Measurements from ENCODE around the gene WNT3. TPM values are rescaled to one million over a fixed set of nuclear protein-coding genes. Genes with fewer than 3 reads are reported as not detected.
A peak's percentile ranks its signal among the peaks of the same experiment; 100 is the strongest.

The WNT3 gene
- total RNA-seq, 1 donor from 2014 or later = 1.1 TPM

- H3K27me3 ChIP-seq = peaks cover 71% of the 10 kb centered on the region
- peaks cover 19% of the 10 kb centered on the region for H3K36me3 Mint-ChIP-seq
- DNase-seq (ENCODE audit: low spot score) = peak; percentile 92
- peak overlapping the region; percentile 98 for H3K4me2 ChIP-seq
- peaks cover 13% of the 10 kb centered on the region for H3K4me1 ChIP-seq
- H3K79me2 ChIP-seq (ENCODE audit: low read depth) = no peaks in the 10 kb centered on the region
- H3K4me1 Mint-ChIP-seq = peaks cover 56% of the 10 kb centered on the region
- no peak overlapping the region for H3K27ac ChIP-seq
- H3F3A ChIP-seq (ENCODE audit: low read depth) = peaks cover 30% of the 10 kb centered on the region
- peaks cover 7% of the 10 kb centered on the region for H3K27me3 Mint-ChIP-seq (ENCODE audit: insufficient read depth, low read depth)
- no peaks in the 10 kb centered on the region for H3K36me3 ChIP-seq
- peaks cover 11% of the 10 kb centered on the region for H4K20me1 ChIP-seq (ENCODE audit: low read depth)
- H3K4me3 Mint-ChIP-seq = peak overlapping the region; percentile 83
- H2AFZ ChIP-seq (replicated peaks) = peak overlapping the region; percentile 85
- TF ChIP-seq CTCF (IDR thresholded peaks at IDR 0.05) = no peak
- peak; percentile 27 for TF ChIP-seq EZH2 (IDR thresholded peaks at IDR 0.05)
- TF ChIP-seq EZH2phosphoT487 (IDR thresholded peaks at IDR 0.05) = peak; percentile 8
- H3K4me3 ChIP-seq = peak overlapping the region; percentile 81
- no peak overlapping the region for H3K9ac ChIP-seq
- no peaks in the 10 kb centered on the region for H3K9me3 Mint-ChIP-seq
- peak overlapping the region; percentile 83 for H3K27ac Mint-ChIP-seq
- no peaks in the 10 kb centered on the region for H3K9me3 ChIP-seq (ENCODE audit: low read depth)
These were observed 46.7 kb downstream of the WNT3 start for GRCh38 chr17:46771561-46772474.

GRCh38 chr17:46770818-46771560 lies 47.5 kb downstream of the WNT3 start:
- Histone ChIP-seq H3K27ac (no peak overlapping the region), H3K4me3 (peak overlapping the region; percentile 46), H3K4me1 (peaks cover 13% of the 10 kb centered on the region), H4K20me1 (ENCODE audit: low read depth) (peaks cover 11% of the 10 kb centered on the region), H2AFZ (replicated peaks) (peak overlapping the region; percentile 80), H3K9ac (no peak overlapping the region), H3K27me3 (peaks cover 70% of the 10 kb centered on the region), H3K9me3 (ENCODE audit: low read depth) (no peaks in the 10 kb centered on the region), H3K36me3 (no peaks in the 10 kb centered on the region), H3K4me2 (peak overlapping the region; percentile 71), H3K79me2 (ENCODE audit: low read depth) (no peaks in the 10 kb centered on the region), H3F3A (ENCODE audit: low read depth) (peaks cover 30% of the 10 kb centered on the region)
- Mint-ChIP-seq H3K4me1 (peaks cover 59% of the 10 kb centered on the region), H3K9me3 (no peaks in the 10 kb centered on the region), H3K27ac (peak overlapping the region; percentile 95), H3K4me3 (peak overlapping the region; percentile 76), H3K27me3 (ENCODE audit: insufficient read depth, low read depth) (peaks cover 9% of the 10 kb centered on the region), H3K36me3 (peaks cover 19% of the 10 kb centered on the region)
- DNase-seq (ENCODE audit: low spot score) = peak; percentile 78
- TF ChIP-seq EZH2 (IDR thresholded peaks at IDR 0.05) (peak; percentile 54), CTCF (IDR thresholded peaks at IDR 0.05) (no peak), EZH2phosphoT487 (IDR thresholded peaks at IDR 0.05) (peak; percentile 17)

GRCh38 chr17:46770439-46770817 lies 48.1 kb downstream of the WNT3 start:
- Histone ChIP-seq H2AFZ (replicated peaks) (peak overlapping the region; percentile 80), H3K9ac (no peak overlapping the region), H4K20me1 (ENCODE audit: low read depth) (peaks cover 11% of the 10 kb centered on the region), H3K36me3 (no peaks in the 10 kb centered on the region), H3F3A (ENCODE audit: low read depth) (peaks cover 30% of the 10 kb centered on the region), H3K4me2 (peak overlapping the region; percentile 71), H3K27ac (no peak overlapping the region), H3K79me2 (ENCODE audit: low read depth) (no peaks in the 10 kb centered on the region), H3K9me3 (ENCODE audit: low read depth) (no peaks in the 10 kb centered on the region), H3K4me3 (peak overlapping the region; percentile 46), H3K27me3 (peaks cover 67% of the 10 kb centered on the region), H3K4me1 (peaks cover 13% of the 10 kb centered on the region)
- Mint-ChIP-seq H3K27ac (peak overlapping the region; percentile 95), H3K4me1 (peaks cover 65% of the 10 kb centered on the region), H3K36me3 (peaks cover 24% of the 10 kb centered on the region), H3K27me3 (ENCODE audit: insufficient read depth, low read depth) (peaks cover 14% of the 10 kb centered on the region), H3K9me3 (no peaks in the 10 kb centered on the region), H3K4me3 (peak overlapping the region; percentile 76)
- no peak for DNase-seq (ENCODE audit: low spot score)
- no peak for TF ChIP-seq EZH2phosphoT487 (IDR thresholded peaks at IDR 0.05)
- no peak for TF ChIP-seq CTCF (IDR thresholded peaks at IDR 0.05)
- no peak for TF ChIP-seq EZH2 (IDR thresholded peaks at IDR 0.05)

Data from neural progenitor cell (in vitro differentiated cells).